Kidney epithelial cell (primary cell): Measurements from ENCODE around the gene ADAMTSL1. TPM values are rescaled to one million over a fixed set of nuclear protein-coding genes. Genes with fewer than 3 reads are reported as not detected.

Experiments used
- DNase-seq: peaks from one replicate; pipeline ENCODE4 v3.0.0-alpha.2; 2010; ENCODE audit warnings: low read depth
- H3K27me3 ChIP-seq: 2 replicates; pipeline ENCODE4 v1.6.0; 2011; ENCODE audit warnings: low read length; ENCODE audit not compliant: control insufficient read depth, insufficient read depth
- H3K36me3 ChIP-seq: 2 replicates; pipeline ENCODE4 v1.5.1; 2011; ENCODE audit warnings: low read length; ENCODE audit not compliant: control insufficient read depth, insufficient read depth
- H3K4me3 ChIP-seq: 2 replicates; pipeline ENCODE4 v1.5.1; 2011; ENCODE audit warnings: low read depth, mild to moderate bottlenecking, control low read depth, low read length
- total RNA-seq: library from RNA; depleted of rRNA; stranded (reverse); fragments of >200 nt; gene quantifications from 2 replicates; pipeline ENCODE4 v1.2.3, GENCODE V29; 2015
- TF ChIP-seq, protein P1 (sequence below): IDR thresholded peaks from 2 replicates; pipeline ENCODE4 v1.5.1; 2011; ENCODE audit warnings: mild to moderate bottlenecking, moderate library complexity, low read length, control low read depth, inconsistent platforms; ENCODE audit not compliant: insufficient read depth, poor library complexity, severe bottlenecking

Gene ADAMTSL1
- total RNA-seq, 1 donor from 2014 or later = 0.08 TPM

GRCh38 chr9:18768951-18769622, 295.1 kb downstream of the ADAMTSL1 start:
- TF ChIP-seq, protein P1, sequence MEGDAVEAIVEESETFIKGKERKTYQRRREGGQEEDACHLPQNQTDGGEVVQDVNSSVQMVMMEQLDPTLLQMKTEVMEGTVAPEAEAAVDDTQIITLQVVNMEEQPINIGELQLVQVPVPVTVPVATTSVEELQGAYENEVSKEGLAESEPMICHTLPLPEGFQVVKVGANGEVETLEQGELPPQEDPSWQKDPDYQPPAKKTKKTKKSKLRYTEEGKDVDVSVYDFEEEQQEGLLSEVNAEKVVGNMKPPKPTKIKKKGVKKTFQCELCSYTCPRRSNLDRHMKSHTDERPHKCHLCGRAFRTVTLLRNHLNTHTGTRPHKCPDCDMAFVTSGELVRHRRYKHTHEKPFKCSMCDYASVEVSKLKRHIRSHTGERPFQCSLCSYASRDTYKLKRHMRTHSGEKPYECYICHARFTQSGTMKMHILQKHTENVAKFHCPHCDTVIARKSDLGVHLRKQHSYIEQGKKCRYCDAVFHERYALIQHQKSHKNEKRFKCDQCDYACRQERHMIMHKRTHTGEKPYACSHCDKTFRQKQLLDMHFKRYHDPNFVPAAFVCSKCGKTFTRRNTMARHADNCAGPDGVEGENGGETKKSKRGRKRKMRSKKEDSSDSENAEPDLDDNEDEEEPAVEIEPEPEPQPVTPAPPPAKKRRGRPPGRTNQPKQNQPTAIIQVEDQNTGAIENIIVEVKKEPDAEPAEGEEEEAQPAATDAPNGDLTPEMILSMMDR = no peak
- Histone ChIP-seq H3K27me3 (no peaks in the 10 kb centered on the region), H3K36me3 (no peaks in the 10 kb centered on the region), H3K4me3 (no peak overlapping the region)
- no peak for DNase-seq

DNA sequence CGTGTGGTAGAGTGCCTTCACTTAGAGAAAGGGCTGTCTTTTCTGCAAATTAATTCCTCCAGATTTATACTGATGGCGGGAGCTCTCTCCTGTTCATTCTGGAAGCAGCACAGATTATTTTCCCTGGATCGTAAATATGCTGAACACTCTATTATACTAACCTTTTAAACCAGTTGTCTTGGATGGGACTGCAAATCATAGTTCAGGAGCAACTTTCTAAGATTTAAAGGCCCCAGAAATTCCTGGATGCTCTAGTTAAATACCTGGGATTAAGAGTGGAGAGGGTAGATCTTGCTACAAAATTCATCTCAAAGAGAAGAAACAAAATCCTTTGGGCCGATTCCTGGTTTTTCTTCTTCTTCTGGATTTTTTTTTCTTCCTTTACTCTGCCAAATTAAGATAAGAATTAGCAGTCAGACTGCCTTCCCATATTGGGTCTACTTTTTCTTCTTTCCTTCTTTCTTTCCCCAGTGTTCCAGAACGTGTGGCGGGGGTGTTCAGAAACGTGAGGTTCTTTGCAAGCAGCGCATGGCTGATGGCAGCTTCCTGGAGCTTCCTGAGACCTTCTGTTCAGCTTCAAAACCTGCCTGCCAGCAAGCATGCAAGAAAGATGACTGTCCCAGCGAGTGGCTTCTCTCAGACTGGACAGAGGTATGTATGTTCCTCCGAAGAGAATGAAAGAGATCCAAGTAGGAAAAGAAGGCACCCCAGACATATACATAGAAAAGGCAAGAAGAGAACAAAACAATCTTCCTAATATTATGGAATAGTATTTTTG, 296.4 kb downstream of the ADAMTSL1 start:
- no peaks in the 10 kb centered on the region for H3K27me3 ChIP-seq
- no peak overlapping the region for H3K4me3 ChIP-seq
- no peak for DNase-seq
- H3K36me3 ChIP-seq = no peaks in the 10 kb centered on the region
- TF ChIP-seq, protein P1 = no peak

GRCh38 chr9:18771011-18771410, 297.1 kb downstream of the ADAMTSL1 start:
- DNase-seq = no peak
- H3K4me3 ChIP-seq = no peak overlapping the region
- TF ChIP-seq, protein P1 = no peak
- H3K27me3 ChIP-seq = no peaks in the 10 kb centered on the region
- no peaks in the 10 kb centered on the region for H3K36me3 ChIP-seq

DNA sequence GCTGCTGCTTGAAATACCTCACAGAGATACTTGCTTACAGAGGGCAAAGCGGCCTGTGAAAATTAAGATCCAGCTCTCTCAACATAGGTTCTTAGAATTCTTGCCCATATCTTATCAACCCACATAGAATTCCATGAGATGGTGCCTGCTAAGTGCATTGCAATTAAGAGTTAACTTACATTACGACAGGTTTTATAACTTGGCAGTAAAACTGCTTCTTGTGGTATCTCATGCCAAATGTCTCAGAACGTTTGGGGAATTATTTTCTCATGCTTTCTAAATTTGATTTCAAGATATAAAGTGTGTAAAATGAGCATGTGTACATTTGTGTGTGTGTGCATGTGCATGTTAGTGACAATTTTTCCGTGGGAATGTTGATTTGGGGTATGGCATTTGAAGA, 297.8 kb downstream of the ADAMTSL1 start:
- TF ChIP-seq, protein P1 = no peak
- H3K4me3 ChIP-seq = no peak overlapping the region
- no peaks in the 10 kb centered on the region for H3K27me3 ChIP-seq
- no peaks in the 10 kb centered on the region for H3K36me3 ChIP-seq
- no peak for DNase-seq

GRCh38 chr9:18775241-18775640, 301.3 kb downstream of the ADAMTSL1 start:
- Histone ChIP-seq H3K36me3 (no peaks in the 10 kb centered on the region), H3K27me3 (no peaks in the 10 kb centered on the region), H3K4me3 (no peak overlapping the region)
- TF ChIP-seq, protein P1 = no peak
- DNase-seq = no peak
